ENCODE data around the gene MED12L. TPM values are rescaled to one million over a fixed set of nuclear protein-coding genes. Genes with fewer than 3 reads are reported as not detected.
A peak's percentile ranks its signal among the peaks of the same experiment; 100 is the strongest.

The MED12L gene
- total RNA-seq, 1 donor, result 2.2 TPM

DNA sequence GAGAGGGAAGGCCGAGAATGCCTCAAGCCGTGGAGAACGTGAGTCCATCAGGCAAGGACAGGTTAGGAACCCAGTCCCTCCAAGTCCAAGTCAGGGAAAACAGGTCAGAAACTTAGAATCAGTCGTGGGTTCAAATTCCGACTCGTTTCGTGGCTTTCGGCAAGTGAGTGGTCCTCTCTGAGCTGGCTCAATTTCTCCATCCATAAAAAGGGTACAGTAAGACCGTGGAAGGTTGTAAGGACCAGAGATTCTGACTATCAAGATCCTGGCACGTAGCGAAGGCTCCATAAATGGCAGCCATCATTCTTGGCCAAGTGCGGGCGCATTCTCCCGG, 604 bp upstream of the MED12L start:
- Histone ChIP-seq H4K20me1 (ENCODE audit: insufficient read depth, low read length) (no peaks in the 10 kb centered on the region), H3K4me2 (ENCODE audit: insufficient read depth, low read length) (peak overlapping the region; percentile 70), H3K4me1 (ENCODE audit: insufficient read depth, low read length) (no peaks in the 10 kb centered on the region), H2AFZ (ENCODE audit: low read length) (peak overlapping the region; percentile 15), H3K27ac (ENCODE audit: low read depth, low read length) (no peak overlapping the region), H3K27me3 (ENCODE audit: insufficient read depth, low read length) (peaks cover 49% of the 10 kb centered on the region), H3K36me3 (ENCODE audit: insufficient read depth, low read length) (no peaks in the 10 kb centered on the region), H3K4me3 (ENCODE audit: insufficient read depth, low read length) (peak overlapping the region; percentile 68), H3K9me3 (ENCODE audit: low read depth, low read length) (no peaks in the 10 kb centered on the region), H3K79me2 (ENCODE audit: insufficient read depth, low read length) (no peaks in the 10 kb centered on the region)
- TF ChIP-seq, protein P1, sequence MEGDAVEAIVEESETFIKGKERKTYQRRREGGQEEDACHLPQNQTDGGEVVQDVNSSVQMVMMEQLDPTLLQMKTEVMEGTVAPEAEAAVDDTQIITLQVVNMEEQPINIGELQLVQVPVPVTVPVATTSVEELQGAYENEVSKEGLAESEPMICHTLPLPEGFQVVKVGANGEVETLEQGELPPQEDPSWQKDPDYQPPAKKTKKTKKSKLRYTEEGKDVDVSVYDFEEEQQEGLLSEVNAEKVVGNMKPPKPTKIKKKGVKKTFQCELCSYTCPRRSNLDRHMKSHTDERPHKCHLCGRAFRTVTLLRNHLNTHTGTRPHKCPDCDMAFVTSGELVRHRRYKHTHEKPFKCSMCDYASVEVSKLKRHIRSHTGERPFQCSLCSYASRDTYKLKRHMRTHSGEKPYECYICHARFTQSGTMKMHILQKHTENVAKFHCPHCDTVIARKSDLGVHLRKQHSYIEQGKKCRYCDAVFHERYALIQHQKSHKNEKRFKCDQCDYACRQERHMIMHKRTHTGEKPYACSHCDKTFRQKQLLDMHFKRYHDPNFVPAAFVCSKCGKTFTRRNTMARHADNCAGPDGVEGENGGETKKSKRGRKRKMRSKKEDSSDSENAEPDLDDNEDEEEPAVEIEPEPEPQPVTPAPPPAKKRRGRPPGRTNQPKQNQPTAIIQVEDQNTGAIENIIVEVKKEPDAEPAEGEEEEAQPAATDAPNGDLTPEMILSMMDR (IDR thresholded peaks at IDR 0.05; ENCODE audit: extremely low read depth, low read depth, low read length), result no peak
- DNase-seq (ENCODE audit: insufficient read length, low spot score, missing footprints), result peak; percentile 50

DNA sequence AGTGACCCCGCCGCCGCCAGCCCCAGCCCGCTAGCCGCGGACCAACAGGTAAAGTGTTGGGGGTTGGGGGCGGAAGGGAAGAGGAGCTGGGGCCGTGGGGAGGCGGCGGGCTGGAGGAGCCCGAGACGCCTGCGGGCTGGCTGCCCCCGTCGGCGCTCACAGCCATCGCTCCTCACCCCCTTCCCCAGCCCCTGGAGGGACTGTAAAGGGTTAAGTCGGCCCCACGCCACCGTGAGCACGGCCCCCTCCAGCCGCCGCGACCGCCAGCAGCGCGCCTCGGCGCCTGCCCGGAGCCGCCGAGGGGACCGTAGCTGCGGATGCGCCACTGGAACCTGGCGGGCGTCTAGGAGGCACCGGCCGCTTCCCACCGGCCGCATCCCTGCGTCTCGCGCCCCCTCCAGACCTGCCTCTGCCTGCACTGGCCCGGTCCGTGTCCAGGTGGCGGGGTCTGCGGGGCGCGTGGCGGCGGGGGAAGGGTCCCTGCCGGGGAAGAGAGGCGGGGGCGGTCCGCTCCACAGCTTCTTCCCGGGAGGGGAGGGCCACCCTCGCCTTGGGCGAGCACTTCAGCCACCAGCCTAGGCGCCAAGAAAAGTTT, 522 bp downstream of the MED12L start:
- no peak overlapping the region for H2AFZ ChIP-seq (ENCODE audit: low read length)
- TF ChIP-seq, protein P1 (IDR thresholded peaks at IDR 0.05; ENCODE audit: extremely low read depth, low read depth, low read length), result no peak

DNA sequence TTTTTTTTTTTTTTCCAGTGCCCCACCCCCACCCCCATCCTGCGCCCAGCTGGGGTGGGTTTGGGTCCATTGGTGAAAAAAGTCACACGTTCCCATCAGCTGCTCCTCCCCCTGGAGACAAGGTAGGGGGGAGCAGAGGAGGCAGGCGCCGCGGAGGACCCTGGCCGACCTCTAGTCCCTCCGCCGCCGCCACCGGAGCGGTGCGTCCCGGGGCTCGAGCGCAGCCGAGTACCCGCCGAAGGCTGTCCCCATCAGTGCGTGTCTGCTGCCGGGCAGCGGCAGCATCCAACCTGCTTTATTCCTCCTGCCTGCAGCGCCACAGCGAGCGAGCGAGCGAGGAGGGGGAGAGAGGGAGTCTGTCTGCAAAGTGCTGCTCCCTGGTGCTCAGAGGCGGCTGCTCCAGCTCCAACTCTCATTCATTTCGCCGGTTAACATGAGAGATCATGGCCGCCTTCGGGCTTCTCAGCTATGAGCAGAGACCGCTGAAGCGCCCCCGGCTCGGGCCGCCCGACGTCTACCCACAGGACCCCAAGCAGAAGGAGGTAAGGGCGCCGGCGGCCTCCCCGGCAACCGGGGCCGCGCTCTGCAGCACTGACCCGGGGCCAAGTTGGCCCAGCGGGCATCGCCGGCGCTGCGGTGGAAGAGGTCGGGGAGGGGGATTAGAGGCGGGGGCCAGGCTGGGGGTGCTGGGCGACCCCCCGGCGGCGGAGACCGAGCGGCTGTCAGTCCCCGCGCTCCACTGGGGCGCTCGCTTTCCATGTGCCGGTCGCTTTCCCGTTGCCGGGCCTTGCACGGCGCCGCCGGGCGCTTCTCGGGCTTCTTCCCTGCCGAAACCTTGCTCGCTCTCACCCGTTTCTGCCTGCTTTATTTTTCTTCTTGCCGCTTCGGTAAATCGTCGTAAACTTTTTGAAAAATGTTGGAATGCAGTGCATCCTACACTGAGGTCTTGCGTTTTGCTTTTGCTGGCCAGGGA, 1.3 kb downstream of the MED12L start:
- Histone ChIP-seq H4K20me1 (ENCODE audit: insufficient read depth, low read length) (no peaks in the 10 kb centered on the region), H3K79me2 (ENCODE audit: insufficient read depth, low read length) (no peaks in the 10 kb centered on the region), H3K36me3 (ENCODE audit: insufficient read depth, low read length) (no peaks in the 10 kb centered on the region), H3K4me3 (ENCODE audit: insufficient read depth, low read length) (peak overlapping the region; percentile 68), H3K27me3 (ENCODE audit: insufficient read depth, low read length) (peaks cover 49% of the 10 kb centered on the region), H3K4me1 (ENCODE audit: insufficient read depth, low read length) (no peaks in the 10 kb centered on the region), H3K4me2 (ENCODE audit: insufficient read depth, low read length) (peak overlapping the region; percentile 70), H3K27ac (ENCODE audit: low read depth, low read length) (no peak overlapping the region), H2AFZ (ENCODE audit: low read length) (peak overlapping the region; percentile 59), H3K9me3 (ENCODE audit: low read depth, low read length) (no peaks in the 10 kb centered on the region)
- TF ChIP-seq, protein P1 (IDR thresholded peaks at IDR 0.05; ENCODE audit: extremely low read depth, low read depth, low read length), result peak; percentile 54
- DNase-seq (ENCODE audit: insufficient read length, low spot score, missing footprints), result peak; percentile 99

More for the DNA sequence above, 522 bp downstream of the MED12L start:
- H3K9me3 ChIP-seq (ENCODE audit: low read depth, low read length), result no peaks in the 10 kb centered on the region
- H3K4me3 ChIP-seq (ENCODE audit: insufficient read depth, low read length), result peak overlapping the region; percentile 68
- H3K4me1 ChIP-seq (ENCODE audit: insufficient read depth, low read length), result no peaks in the 10 kb centered on the region
- no peaks in the 10 kb centered on the region for H4K20me1 ChIP-seq (ENCODE audit: insufficient read depth, low read length)
- H3K36me3 ChIP-seq (ENCODE audit: insufficient read depth, low read length), result no peaks in the 10 kb centered on the region
- peak overlapping the region; percentile 70 for H3K4me2 ChIP-seq (ENCODE audit: insufficient read depth, low read length)
- H3K27ac ChIP-seq (ENCODE audit: low read depth, low read length), result no peak overlapping the region
- no peaks in the 10 kb centered on the region for H3K79me2 ChIP-seq (ENCODE audit: insufficient read depth, low read length)
- peaks cover 49% of the 10 kb centered on the region for H3K27me3 ChIP-seq (ENCODE audit: insufficient read depth, low read length)
- DNase-seq (ENCODE audit: insufficient read length, low spot score, missing footprints), result peak; percentile 83

DNA sequence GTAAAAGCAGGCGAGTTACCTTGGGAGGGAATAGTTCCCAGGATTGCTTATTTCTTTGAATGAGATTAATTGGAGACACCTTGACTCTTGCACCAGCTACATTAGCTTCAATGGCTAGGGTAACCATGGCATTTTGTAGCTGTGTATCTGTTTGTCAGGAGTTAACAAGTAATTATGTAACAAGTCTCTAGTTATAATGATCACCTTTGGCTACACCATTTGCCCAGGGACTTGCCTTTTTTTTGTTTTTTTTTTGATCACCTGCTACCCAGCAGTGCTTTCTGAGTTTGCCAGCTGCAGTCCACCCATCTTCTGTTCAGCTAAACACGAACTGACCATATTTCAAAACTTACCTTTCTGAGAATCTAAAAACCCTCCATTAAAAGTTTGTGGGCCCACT, 2.2 kb downstream of the MED12L start:
- Histone ChIP-seq H4K20me1 (ENCODE audit: insufficient read depth, low read length) (no peaks in the 10 kb centered on the region), H3K9me3 (ENCODE audit: low read depth, low read length) (no peaks in the 10 kb centered on the region), H3K27me3 (ENCODE audit: insufficient read depth, low read length) (peaks cover 43% of the 10 kb centered on the region), H3K4me3 (ENCODE audit: insufficient read depth, low read length) (no peak overlapping the region), H3K27ac (ENCODE audit: low read depth, low read length) (no peak overlapping the region), H2AFZ (ENCODE audit: low read length) (no peak overlapping the region), H3K4me1 (ENCODE audit: insufficient read depth, low read length) (no peaks in the 10 kb centered on the region), H3K79me2 (ENCODE audit: insufficient read depth, low read length) (no peaks in the 10 kb centered on the region), H3K36me3 (ENCODE audit: insufficient read depth, low read length) (no peaks in the 10 kb centered on the region), H3K4me2 (ENCODE audit: insufficient read depth, low read length) (no peak overlapping the region)
- no peak for DNase-seq (ENCODE audit: insufficient read length, low spot score, missing footprints)
- TF ChIP-seq, protein P1 (IDR thresholded peaks at IDR 0.05; ENCODE audit: extremely low read depth, low read depth, low read length), result no peak
